Right renal pelvis (tissue), 4 donors: ENCODE data around the gene SMG5. TPM values are rescaled to one million over a fixed set of nuclear protein-coding genes. Genes with fewer than 3 reads are reported as not detected.
A peak's percentile ranks its signal among the peaks of the same experiment; 100 is the strongest.
"Not testable (repeated sequence)": the region's sequence is repeated elsewhere in the genome, so short reads cannot be mapped to it uniquely, and the experiment has no call there.

Experiments
- DNase-seq, 4 donors: peaks; one replicate each; pipeline ENCODE4 v3.0.0-alpha.2; 2013; ENCODE audit warnings: low read depth in 4 of 4, low spot score in 3 of 4, missing footprints in 1 of 4
- polyA plus RNA-seq, 4 donors: library from polyadenylated mRNA; unstranded; fragments of 120-200 nt; gene quantifications; one replicate each; pipeline ENCODE4 v1.2.1, GENCODE V29; 2013; ENCODE audit not compliant: insufficient read length in 4 of 4

SMG5 gene
- polyA plus RNA-seq, 4 donors, result 60.8 to 64.6 (median 62.6) TPM

GRCh38 chr1:156220226-156220625 is 62.4 kb downstream of the SMG5 start:
- no peak for DNase-seq

DNA sequence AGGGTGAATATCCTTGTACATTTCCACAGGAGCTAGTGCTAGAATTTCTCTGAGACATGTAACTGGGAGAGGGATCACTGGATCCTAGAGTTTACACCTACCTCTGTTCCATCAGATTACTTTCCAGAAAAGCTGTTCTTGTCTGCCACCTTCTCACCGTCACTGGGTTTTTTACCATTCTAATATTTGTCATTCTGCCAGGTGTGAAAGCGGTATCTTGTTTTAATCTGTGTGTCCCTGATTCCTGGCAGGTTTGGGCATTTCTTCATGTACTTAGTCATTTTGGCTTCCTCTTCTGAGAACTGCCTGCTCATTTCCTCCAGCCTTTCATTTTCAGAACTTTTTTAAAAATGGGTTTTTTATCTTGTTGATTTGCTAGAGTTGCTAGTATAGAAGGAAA is 64.8 kb downstream of the SMG5 start:
- no peak for DNase-seq

DNA sequence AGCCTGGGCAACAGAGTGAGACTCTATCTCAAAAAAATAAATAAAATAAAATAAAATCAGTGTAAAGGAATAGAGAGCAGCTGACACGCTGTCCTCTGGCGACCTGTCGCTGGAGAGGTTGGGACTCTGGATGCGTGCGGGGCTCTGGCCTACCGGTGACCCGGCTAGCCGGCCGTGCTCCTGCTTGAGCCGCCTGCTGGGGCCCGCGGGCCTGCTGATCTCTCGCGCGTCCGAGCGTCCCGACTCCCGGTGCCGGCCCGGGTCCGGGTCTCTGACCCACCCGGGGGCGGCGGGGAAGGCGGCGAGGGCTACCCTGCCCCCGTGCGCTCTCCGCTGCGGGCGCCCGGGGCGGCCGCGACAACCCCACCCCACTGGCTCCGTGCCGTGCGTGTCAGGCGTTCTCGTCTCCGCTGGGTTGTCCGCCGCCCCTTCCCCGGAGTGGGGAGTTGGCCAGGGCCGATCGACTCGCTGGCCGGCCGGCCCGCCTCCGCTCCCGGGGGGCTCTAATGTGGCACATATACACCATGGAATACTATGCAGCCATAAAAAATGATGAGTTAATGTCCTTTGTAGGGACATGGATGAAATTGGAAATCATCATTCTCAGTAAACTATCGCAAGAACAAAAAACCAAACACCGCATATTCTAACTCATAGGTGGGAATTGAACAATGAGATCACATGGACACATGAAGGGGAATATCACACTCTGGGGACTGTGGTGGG is 66.1 kb downstream of the SMG5 start:
- DNase-seq, result not testable (repeated sequence)

DNA sequence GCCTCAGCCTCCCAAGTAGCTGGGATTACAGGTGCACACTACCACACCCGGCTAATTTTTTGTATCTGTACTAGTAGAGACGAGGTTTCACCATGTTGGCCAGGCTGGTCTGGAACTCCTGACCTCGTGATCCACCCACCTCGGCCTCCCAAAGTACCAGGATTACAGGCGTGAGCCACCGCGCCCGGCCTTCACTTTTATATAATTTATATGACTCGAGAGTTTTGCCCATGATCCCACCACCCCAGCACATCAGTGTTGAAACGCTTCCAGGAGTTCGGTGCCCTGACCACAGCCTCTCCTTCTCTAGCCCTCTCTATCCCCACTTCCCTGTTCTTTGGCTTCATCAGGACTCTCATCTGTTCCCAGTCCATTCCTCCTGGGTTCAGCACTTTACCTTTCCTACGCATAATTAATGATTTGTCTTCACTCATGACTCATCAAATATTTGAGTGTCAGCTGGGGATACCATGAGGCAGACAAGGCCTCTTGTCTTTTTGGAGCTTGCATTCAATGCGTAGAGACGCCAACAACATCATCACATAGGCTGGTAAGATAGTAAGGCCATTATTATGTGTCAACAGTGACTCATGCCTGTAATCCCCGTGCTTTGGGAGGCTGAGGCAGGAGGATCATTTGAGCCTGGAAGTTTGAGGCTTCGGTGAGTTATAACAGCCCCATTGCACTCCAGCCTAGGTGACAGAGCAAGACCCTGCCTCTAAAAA is 68.4 kb downstream of the SMG5 start:
- no peak for DNase-seq

GRCh38 chr1:156213644-156213966 is 69.0 kb downstream of the SMG5 start:
- no peak for DNase-seq

GRCh38 chr1:156212833-156213643 is 69.6 kb downstream of the SMG5 start, which contains the start of gene PMF1:
Gene PMF1, plus strand, starts transcription at chr1:156213007. Its CDS starts 9 bp downstream, at chr1:156213016.
- DNase-seq, result peak; percentile 94 to 96 (median 94)

DNA sequence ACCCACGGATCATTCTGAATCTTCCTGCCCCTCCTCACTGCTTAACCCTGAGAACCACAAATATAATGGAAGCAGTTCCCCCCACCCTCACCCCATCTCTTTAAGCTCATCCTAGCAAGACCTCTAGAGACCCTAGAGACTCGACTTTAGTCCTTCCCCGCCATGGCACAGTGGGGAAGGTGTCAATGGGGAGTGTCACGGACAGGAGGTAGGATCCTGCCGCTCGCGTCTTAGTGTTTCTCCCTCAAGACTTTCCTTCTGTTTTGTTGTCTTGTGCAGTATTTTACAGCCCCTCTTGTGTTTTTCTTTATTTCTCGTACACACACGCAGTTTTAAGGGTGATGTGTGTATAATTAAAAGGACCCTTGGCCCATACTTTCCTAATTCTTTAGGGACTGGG is 70.5 kb downstream of the SMG5 start:
- no peak for DNase-seq

- DNase-seq, result no peak
Measured at GRCh38 chr1:156211243-156211642, 71.4 kb downstream of the SMG5 start.

DNA sequence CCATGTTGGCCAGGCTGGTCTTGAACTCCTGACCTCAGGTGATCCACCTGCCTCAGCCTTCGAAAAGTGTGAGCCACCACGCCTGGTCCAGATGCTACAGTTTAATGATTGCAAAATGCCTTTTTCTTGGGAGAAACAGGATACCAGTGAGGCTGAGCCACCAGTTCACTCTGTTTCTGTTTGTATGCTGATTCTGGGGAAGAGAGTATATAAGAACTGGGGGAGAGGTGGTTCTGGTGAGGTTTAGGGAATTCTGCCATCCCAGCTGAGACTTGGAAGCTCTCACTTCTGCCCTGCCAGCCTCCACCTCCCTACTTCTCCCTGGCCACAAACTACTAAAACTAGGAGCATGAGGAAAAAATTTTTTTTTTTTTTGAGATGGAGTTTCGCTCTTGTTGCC is 77.9 kb downstream of the SMG5 start:
- DNase-seq, result no peak

DNA sequence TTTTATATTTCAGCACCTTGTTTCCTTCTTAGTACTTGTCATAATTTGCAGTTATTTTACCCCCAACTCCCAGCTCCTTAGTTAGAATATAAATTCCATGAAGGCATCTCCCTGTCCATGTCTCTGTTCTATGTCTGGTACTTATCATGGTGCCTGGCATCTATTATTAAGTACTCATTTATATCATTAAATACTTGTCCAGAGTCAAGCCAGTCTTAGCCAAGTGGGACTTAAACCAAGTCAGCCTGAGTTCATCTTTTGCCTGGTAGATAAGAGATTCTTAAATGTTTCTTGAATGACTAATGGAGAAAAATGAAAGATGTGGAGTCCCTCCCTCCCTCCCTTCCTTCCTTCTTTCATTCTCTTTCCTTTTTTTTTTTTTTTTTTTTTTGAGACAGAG is 79.3 kb downstream of the SMG5 start:
- DNase-seq, result no peak

DNA sequence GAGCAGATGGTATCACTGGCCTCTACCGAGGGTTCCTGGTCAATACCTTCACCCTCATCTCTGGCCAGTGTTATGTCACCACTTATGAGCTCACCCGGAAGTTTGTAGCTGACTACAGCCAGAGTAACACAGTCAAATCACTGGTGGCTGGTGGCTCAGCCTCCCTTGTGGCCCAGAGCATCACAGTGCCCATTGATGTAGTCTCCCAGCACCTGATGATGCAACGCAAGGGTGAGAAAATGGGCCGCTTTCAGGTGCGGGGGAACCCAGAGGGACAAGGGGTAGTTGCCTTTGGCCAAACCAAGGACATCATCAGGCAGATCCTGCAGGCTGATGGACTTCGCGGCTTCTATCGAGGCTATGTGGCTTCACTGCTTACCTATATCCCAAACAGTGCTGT is 82.6 kb downstream of the SMG5 start:
- DNase-seq, result no peak

Other genes starting within 250 kb of the SMG5 start
- 10 to 100 TPM; 48.6 to 56.0 (median 52.2) TPM for gene UBQLN4, start 229.0 kb downstream of the SMG5 start, polyA plus RNA-seq
- 10 to 100 TPM; 50.1 to 69.4 (median 54.7) TPM for gene LAMTOR2, start 228.0 kb downstream of the SMG5 start, polyA plus RNA-seq
- 10 to 100 TPM; 51.6 to 65.8 (median 57.7) TPM for gene RAB25, start 221.7 kb downstream of the SMG5 start, polyA plus RNA-seq
- 10 to 100 TPM; 42.9 to 50.2 (median 46.4) TPM for gene MEX3A, start 200.4 kb downstream of the SMG5 start, polyA plus RNA-seq
- 100 to 1,000 TPM in 1 of 4 donors, 10 to 100 TPM in 3; 78.9 to 123 (median 90.4) TPM for gene LMNA, start 168.1 kb downstream of the SMG5 start, polyA plus RNA-seq
- gene SEMA4A, start 129.2 kb downstream of the SMG5 start, polyA plus RNA-seq, result 10 to 100 TPM; 18.2 to 27.1 (median 21.5) TPM
- 10 to 100 TPM; 26.9 to 32.7 (median 30.7) TPM for gene SLC25A44, start 88.7 kb downstream of the SMG5 start, polyA plus RNA-seq
- gene PMF1, start 69.8 kb downstream of the SMG5 start, polyA plus RNA-seq, result 10 to 100 TPM; 85.7 to 87.8 (median 86.9) TPM
- gene BGLAP, start 40.6 kb downstream of the SMG5 start, polyA plus RNA-seq, result 1 to 10 TPM; 1.5 to 3.7 (median 2.3) TPM
- gene PAQR6, start 34.8 kb downstream of the SMG5 start, polyA plus RNA-seq, result 1 to 10 TPM; 2.5 to 5.0 (median 3.8) TPM
- 1 to 10 TPM; 4.8 to 7.5 (median 6.3) TPM for gene TMEM79, start 1.5 kb upstream of the SMG5 start, polyA plus RNA-seq
- gene GLMP, start 12.9 kb upstream of the SMG5 start, polyA plus RNA-seq, result 10 to 100 TPM; 57.3 to 70.0 (median 63.4) TPM
- gene VHLL, start 16.5 kb upstream of the SMG5 start, polyA plus RNA-seq, result under 1 TPM in 1 of 4 donors, not detected in 3; 0.24 TPM
- 100 to 1,000 TPM; 313 to 349 (median 342) TPM for gene CCT3, start 55.5 kb upstream of the SMG5 start, polyA plus RNA-seq
- gene TSACC, start 55.7 kb upstream of the SMG5 start, polyA plus RNA-seq, result 1 to 10 TPM in 2 of 4 donors, under 1 TPM in 2; 0.62 to 1.7 (median 0.94) TPM
- 10 to 100 TPM; 11.7 to 17.3 (median 13.4) TPM for gene RHBG, start 86.4 kb upstream of the SMG5 start, polyA plus RNA-seq
- 10 to 100 TPM; 23.3 to 24.8 (median 24.3) TPM for gene MEF2D, start 217.9 kb upstream of the SMG5 start, polyA plus RNA-seq